Gastroesophageal sphincter (tissue), 2 donors: ENCODE data around the gene ZNF543.

Experiments
- EP300 ChIP-seq: sonication (generic); formaldehyde crosslinking; IDR thresholded peaks from one replicate; pipeline ENCODE4 v1.6.1; 2017; ENCODE audit warnings: antibody characterized with exemption, mild to moderate bottlenecking
- POLR2AphosphoS5 ChIP-seq: sonication (generic); formaldehyde crosslinking; IDR thresholded peaks from one replicate; pipeline ENCODE4 v1.6.1; 2017; ENCODE audit warnings: antibody characterized with exemption

- TF ChIP-seq EP300 (no peak), POLR2AphosphoS5 (no peak)
Observed at GRCh38 chr19:57319869-57320179, 448 bp upstream of the ZNF543 start.
